ENCODE results near the gene PSMC3IP. TPM values are rescaled to one million over a fixed set of nuclear protein-coding genes. Genes with fewer than 3 reads are reported as not detected.
A peak's percentile ranks its signal among the peaks of the same experiment; 100 is the strongest.
"Not testable (repeated sequence)": the region's sequence is repeated elsewhere in the genome, so short reads cannot be mapped to it uniquely, and the experiment has no call there.

Gene PSMC3IP
- total RNA-seq, 4 donors from 2014 or later: 2.3 to 4.0 (median 3.6) TPM

DNA sequence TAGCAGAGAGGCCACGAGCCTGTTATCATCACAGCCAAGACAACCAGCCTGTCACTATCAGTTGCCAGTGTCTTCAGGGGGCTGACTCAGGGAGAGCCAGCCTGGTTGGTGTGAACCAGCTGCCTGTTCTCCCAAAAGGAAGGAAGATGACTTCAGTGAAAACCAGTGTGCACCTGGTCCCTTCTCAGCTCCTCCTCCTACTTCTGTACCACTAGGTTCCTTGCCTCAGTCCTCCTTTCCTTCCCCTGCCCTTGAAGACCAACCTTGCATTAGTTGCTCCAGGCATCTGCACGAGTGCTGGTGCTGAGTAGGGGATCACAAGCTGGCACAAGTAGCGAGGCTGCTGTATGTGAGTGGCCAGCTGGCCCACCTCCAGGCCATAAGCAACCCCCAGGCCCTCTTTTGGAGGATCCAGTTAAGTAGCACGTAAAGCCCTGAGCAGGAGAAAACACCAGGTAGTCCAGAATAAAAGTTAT is 40.5 kb upstream of the PSMC3IP start:
- Histone ChIP-seq H3K9me3 (no peaks in the 10 kb centered on the region), H3K4me1 (peaks cover 13% of the 10 kb centered on the region), H3K27ac (no peak overlapping the region), H3K4me3 (no peak overlapping the region), H3K36me3 (peaks cover 33% of the 10 kb centered on the region), H3K27me3 (no peaks in the 10 kb centered on the region)
- TF ChIP-seq EP300 (IDR thresholded peaks at IDR 0.05) (no peak), POLR2AphosphoS5 (IDR thresholded peaks at IDR 0.05) (no peak)
- TF ChIP-seq, protein P1, sequence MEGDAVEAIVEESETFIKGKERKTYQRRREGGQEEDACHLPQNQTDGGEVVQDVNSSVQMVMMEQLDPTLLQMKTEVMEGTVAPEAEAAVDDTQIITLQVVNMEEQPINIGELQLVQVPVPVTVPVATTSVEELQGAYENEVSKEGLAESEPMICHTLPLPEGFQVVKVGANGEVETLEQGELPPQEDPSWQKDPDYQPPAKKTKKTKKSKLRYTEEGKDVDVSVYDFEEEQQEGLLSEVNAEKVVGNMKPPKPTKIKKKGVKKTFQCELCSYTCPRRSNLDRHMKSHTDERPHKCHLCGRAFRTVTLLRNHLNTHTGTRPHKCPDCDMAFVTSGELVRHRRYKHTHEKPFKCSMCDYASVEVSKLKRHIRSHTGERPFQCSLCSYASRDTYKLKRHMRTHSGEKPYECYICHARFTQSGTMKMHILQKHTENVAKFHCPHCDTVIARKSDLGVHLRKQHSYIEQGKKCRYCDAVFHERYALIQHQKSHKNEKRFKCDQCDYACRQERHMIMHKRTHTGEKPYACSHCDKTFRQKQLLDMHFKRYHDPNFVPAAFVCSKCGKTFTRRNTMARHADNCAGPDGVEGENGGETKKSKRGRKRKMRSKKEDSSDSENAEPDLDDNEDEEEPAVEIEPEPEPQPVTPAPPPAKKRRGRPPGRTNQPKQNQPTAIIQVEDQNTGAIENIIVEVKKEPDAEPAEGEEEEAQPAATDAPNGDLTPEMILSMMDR (IDR thresholded peaks at IDR 0.05): no peak
- DNase-seq (ENCODE audit: low spot score in 2 of 2): peak in 1 of 2 donors; percentile 32
- WGBS: 51% methylated on average over 3 of the region's 4 CpGs

DNA sequence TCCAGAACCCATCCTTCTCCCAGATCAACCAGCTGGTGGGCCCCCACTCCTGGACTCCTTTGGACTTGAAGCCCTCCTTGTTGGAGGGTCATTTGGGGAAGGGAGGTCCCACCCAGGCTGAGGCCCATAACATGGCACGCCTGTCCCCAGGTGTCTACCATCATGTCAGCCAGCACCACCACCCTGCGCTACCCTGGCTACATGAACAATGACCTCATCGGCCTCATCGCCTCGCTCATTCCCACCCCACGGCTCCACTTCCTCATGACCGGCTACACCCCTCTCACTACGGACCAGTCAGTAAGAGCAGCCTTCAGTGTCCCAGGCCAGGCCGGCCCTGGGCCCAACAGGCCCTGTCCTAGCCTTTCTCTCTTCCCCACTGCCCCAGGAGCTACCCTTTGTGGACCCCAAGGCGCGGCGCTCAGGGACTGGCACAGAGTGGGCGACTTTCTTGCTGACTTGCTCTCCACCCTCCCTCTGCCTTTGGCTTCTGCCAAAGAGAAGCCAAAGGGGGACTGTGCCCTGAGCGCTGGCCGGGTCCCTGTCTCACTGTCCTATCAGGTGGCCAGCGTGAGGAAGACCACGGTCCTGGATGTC is 36.3 kb upstream of the PSMC3IP start:
- Histone ChIP-seq H3K9me3 (no peaks in the 10 kb centered on the region), H3K27me3 (no peaks in the 10 kb centered on the region), H3K4me3 (no peak overlapping the region), H3K27ac (no peak overlapping the region), H3K36me3 (peaks cover 47% of the 10 kb centered on the region), H3K4me1 (peaks cover 20% of the 10 kb centered on the region)
- peak in 1 of 2 donors; percentile 56 for DNase-seq (ENCODE audit: low spot score in 2 of 2)
- 96% methylated on average over 13 of the region's 17 CpGs for WGBS
- TF ChIP-seq POLR2AphosphoS5 (IDR thresholded peaks at IDR 0.05) (no peak), EP300 (IDR thresholded peaks at IDR 0.05) (no peak), POLR2A (IDR thresholded peaks at IDR 0.05) (no peak)
- TF ChIP-seq, protein P1 (IDR thresholded peaks at IDR 0.05): no peak

DNA sequence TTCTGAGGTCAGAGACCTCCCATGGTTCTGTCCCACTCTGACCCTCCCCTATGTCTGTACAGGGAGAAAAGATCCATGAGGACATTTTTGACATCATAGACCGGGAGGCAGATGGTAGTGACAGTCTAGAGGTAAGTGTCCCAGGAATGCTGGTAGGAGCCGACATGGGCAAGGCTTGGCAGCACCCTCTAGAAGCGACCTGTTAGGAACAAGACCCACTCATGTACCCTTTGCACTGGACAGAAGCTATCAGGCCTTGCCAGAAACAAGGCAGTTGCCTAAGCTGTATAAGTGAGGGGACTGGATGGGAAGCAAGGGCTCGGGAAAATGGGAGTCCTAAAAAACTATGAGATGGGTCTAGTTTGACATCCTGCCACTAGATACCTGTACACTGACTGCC is 34.5 kb upstream of the PSMC3IP start:
- 96% methylated on average over 4 of the region's 4 CpGs for WGBS

DNA sequence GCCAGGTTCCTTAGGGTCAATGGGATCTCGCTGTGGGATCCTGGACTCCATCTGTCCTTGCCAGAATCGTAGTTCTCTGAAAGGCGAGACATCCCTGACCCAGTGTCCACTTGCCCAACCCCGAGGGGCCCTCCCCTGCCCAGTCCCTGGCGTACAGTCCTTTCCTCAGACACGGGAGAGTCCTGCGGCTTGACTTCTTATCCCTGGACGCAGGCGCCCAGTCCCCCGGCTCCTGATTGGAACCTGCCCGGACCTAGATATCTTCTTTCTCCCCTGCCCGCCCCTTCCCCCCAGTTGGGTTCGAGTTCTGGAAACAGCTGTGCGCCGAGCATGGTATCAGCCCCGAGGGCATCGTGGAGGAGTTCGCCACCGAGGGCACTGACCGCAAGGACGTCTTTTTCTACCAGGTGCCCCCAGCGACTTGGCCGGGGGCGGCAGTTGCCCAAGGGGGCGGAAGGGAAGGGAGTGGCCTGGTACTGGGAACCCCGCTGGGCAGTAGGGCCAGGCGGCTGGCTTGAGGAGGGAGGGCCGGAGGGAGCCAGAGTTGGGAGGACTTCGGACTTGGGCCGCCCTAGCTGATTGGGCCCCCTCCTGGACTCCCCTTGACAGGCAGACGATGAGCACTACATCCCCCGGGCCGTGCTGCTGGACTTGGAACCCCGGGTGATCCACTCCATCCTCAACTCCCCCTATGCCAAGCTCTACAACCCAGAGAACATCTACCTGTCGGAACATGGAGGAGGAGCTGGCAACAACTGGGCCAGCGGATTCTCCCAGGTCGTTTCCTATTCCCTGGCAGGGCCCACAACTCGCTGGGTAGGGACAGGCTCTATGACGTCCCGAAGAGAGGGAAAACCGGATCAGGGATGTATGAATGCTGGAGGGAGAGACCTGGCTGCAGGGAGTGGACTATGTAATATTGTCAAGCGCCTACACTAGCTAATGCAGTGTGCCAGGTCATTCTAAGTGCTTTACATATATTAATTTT is 32.6 kb upstream of the PSMC3IP start:
- peak overlapping the region; percentile 79 for H3K27ac ChIP-seq
- H3K4me1 ChIP-seq: peaks cover 40% of the 10 kb centered on the region
- peaks cover 35% of the 10 kb centered on the region for H3K36me3 ChIP-seq
- peak overlapping the region; percentile 95 for H3K4me3 ChIP-seq
- 8% methylated on average over 25 of the region's 42 CpGs for WGBS
- DNase-seq (ENCODE audit: low spot score in 2 of 2): peak in 1 of 2 donors; percentile 83
- not testable (repeated sequence) for H3K9me3 ChIP-seq, H3K27me3 ChIP-seq

More for the DNA sequence above, 34.5 kb upstream of the PSMC3IP start:
- H3K27me3 ChIP-seq: no peaks in the 10 kb centered on the region
- peaks cover 47% of the 10 kb centered on the region for H3K36me3 ChIP-seq
- no peaks in the 10 kb centered on the region for H3K9me3 ChIP-seq
- no peak for TF ChIP-seq POLR2AphosphoS5 (IDR thresholded peaks at IDR 0.05)
- TF ChIP-seq EP300 (IDR thresholded peaks at IDR 0.05): no peak
- TF ChIP-seq, protein P1 (IDR thresholded peaks at IDR 0.05): no peak
- TF ChIP-seq POLR2A (IDR thresholded peaks at IDR 0.05): no peak
- H3K4me1 ChIP-seq: peaks cover 25% of the 10 kb centered on the region
- no peak overlapping the region for H3K27ac ChIP-seq
- no peak overlapping the region for H3K4me3 ChIP-seq
- DNase-seq (ENCODE audit: low spot score in 2 of 2): no peak

DNA sequence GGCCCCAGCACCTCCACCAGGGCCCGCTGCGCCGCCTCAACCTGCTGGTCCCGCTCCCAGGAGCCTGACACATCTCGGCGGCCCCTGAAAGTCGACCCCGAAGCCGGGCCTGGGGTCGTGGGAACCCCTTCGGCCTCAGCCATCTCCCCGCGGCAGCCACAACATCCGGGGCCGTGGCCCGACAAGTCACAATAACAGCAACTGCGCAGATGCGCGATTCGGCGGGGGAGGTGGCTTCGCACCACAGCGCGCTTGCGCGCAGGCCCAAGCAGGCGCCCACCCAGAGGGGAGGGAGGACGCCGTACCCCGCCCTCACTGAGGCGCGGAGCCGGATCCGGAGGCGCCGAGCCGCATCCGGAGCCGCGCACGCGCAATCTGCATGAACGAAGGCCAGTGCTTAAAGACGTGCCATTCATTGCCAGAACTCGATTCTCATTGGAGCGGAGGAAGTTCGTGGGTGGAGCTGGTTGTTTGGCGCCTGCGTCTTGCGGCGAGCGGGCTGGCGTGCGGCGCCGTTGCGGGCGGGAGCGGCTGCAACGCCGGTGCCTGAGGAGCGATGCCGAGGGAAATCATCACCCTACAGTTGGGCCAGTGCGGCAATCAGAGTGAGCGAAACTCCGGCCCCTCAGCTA is 31.8 kb upstream of the PSMC3IP start, which contains the start of the genes RETREG3 and TUBG1:
Gene RETREG3, minus strand, starts transcription at position 193 of the 632 bp plus-strand sequence. Its CDS starts 50 bp downstream, at position 143.
Gene TUBG1, plus strand, starts transcription at position 502 of the 632 bp plus-strand sequence. Its CDS starts 55 bp downstream, at position 557.
- Histone ChIP-seq H3K27ac (peak within 1 kb of the TSS; percentile 95), H3K4me1 (peaks cover 40% of the 10 kb centered on the region), H3K27me3 (no peaks in the 10 kb centered on the region), H3K36me3 (peaks cover 27% of the 10 kb centered on the region), H3K9me3 (no peaks in the 10 kb centered on the region), H3K4me3 (peak within 1 kb of the TSS; percentile 95)
- TF ChIP-seq POLR2AphosphoS5 (IDR thresholded peaks at IDR 0.05) (peak; percentile 81 to 92 (median 86)), POLR2A (IDR thresholded peaks at IDR 0.05) (peak in 1 of 2 donors; percentile 87), EP300 (IDR thresholded peaks at IDR 0.05) (no peak)
- TF ChIP-seq, protein P1 (IDR thresholded peaks at IDR 0.05): peak in 1 of 2 donors; percentile 50
- DNase-seq (ENCODE audit: low spot score in 2 of 2): peak; percentile 97 to 98
- 0% methylated on average over 12 of the region's 66 CpGs for WGBS

All from suprapubic skin (tissue), 4 donors.